Measurements from ENCODE around the gene ZNF682. TPM values are rescaled to one million over a fixed set of nuclear protein-coding genes. Genes with fewer than 3 reads are reported as not detected.

Gene ZNF682
- total and polyA plus RNA-seq, 2 of the 8 experiments (the other 6 are each of a cell fraction or from before 2014, with no cell fraction given) = 4.3 to 27.5 TPM

DNA sequence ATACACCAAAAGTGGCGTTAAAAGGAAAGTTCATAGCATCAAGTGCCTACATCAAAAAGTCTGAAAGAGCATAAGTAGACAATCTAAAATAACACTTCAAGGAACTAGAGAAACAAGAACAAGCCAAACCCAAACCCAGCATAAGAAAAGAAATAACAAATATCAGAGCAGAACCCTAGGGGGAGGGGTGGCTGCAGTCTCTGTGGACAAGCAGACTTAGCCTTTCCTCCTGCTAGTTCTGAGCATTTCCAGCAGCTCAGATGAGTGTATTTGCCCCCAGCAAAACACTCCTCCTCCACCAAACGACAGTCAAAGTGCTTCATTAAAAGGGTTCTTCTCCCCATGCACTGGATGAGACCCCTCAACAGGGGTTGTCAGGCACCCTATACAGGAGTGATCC is 31.4 kb upstream of the ZNF682 start:
- Histone ChIP-seq H2BK15ac (ENCODE audit: low read length) (no peak overlapping the region), H3K27ac (ENCODE audit: low read depth, low read length) (no peak overlapping the region), H3K79me1 (ENCODE audit: low read depth, low read length) (no peaks in the 10 kb centered on the region), H2BK5ac (ENCODE audit: low read depth, low read length) (peak overlapping the region; percentile 68; the same call in 1 of the 2 replicates), H4K91ac (replicated peaks; ENCODE audit: insufficient read length, low read length) (peak overlapping the region; percentile 22), H3K56ac (replicated peaks; ENCODE audit: insufficient read length, low read depth, low read length) (no peak overlapping the region), H2BK20ac (ENCODE audit: low read length) (peak overlapping the region; percentile 91), H4K20me1 (replicated peaks in 1 of 2; ENCODE audit: control insufficient read depth in 1 of 2, insufficient read depth in 2 of 2, low read length in 2 of 2) (no peaks in the 10 kb centered on the region), H3K27me3 (replicated peaks in 1 of 4; ENCODE audit: control insufficient read depth in 3 of 4, extremely low read depth in 1 of 4, insufficient read depth in 3 of 4, low read length in 3 of 4) (no peaks in the 10 kb centered on the region), H2BK12ac (ENCODE audit: low read depth, low read length) (peak overlapping the region; percentile 86; the same call in 1 of the 2 replicates), H3K9ac (replicated peaks in 1 of 4; ENCODE audit: extremely low read depth in 1 of 4, low read depth in 3 of 4, low read length in 3 of 4) (no peak overlapping the region), H3K23ac (ENCODE audit: insufficient read length) (no peak overlapping the region), H3K4me3 (ENCODE audit: extremely low read depth in 1 of 4, insufficient read depth in 2 of 4, low read depth in 3 of 4, low read length in 4 of 4) (no peak overlapping the region), H2AK5ac (ENCODE audit: low read depth, low read length) (peak overlapping the region; percentile 39; the same call in 1 of the 2 replicates), H4K8ac (ENCODE audit: extremely low read depth, insufficient read depth, low read length) (no peak overlapping the region), H3K18ac (ENCODE audit: extremely low read depth, low read length) (no peak overlapping the region; the same call in 1 of the 2 replicates), H2BK120ac (replicated peaks; ENCODE audit: low read depth, low read length) (no peak overlapping the region), H3K14ac (ENCODE audit: insufficient read length) (no peak overlapping the region), H3K9me3 (ENCODE audit: insufficient read depth in 2 of 2, low read depth in 1 of 2, low read length in 1 of 2) (peaks cover under 1 to 3% of the 10 kb centered on the region in 2 experiments; a peak in 1 of 4 replicates), H4K5ac (ENCODE audit: insufficient read length, low read depth, low read length) (no peak overlapping the region), H3K23me2 (ENCODE audit: low read depth, low read length) (no peaks in the 10 kb centered on the region), H3K4me1 (replicated peaks in 1 of 4; ENCODE audit: control insufficient read depth in 3 of 4, insufficient read depth in 4 of 4, low read length in 3 of 4) (peaks cover 2 to 20% (median 12%) of the 10 kb centered on the region in 4 experiments), H3K4ac (replicated peaks; ENCODE audit: insufficient read length, low read depth, low read length) (no peak overlapping the region), H3K4me2 (ENCODE audit: insufficient read depth in 1 of 2, low read depth in 2 of 2, low read length in 2 of 2) (no peak overlapping the region), H3K79me2 (ENCODE audit: control insufficient read depth in 1 of 2, insufficient read depth in 2 of 2, low read length in 2 of 2) (no peaks in the 10 kb centered on the region), H3K36me3 (ENCODE audit: control insufficient read depth in 2 of 4, insufficient read depth in 4 of 4, low read length in 3 of 4) (no peaks in the 10 kb centered on the region), H2AFZ (ENCODE audit: low read length) (no peak overlapping the region)
- 90% methylated on average over 2 of the region's 2 CpGs; no CpG with 5 or more reads in 1 of the 2 experiments for WGBS, 2 experiments (ENCODE audit: extremely low coverage in 1 of 2, insufficient coverage in 1 of 2, insufficient read length in 1 of 2, insufficient replicate concordance in 2 of 2, low coverage in 1 of 2, low lambda C conversion rate in 2 of 2, missing lambda C conversion rate in 1 of 2)
- POLR2A ChIA-PET (ENCODE audit: partially characterized antibody) = interaction anchor here (0.6 to 5.4 kb wide), 2 partner anchors 18 to 304 kb away, joined by 4 to 56 read pairs; no protein-coding TSS in a partner anchor
- FAIRE-seq (peak; percentile 76), DNase-seq (ENCODE audit: low read depth in 1 of 2, low spot score in 2 of 2) (no peak)
- no peak for TF ChIP-seq RNF2 (IDR thresholded peaks at IDR 0.05; ENCODE audit: borderline replicate concordance, low read depth, low read length, missing control alignments, poor library complexity, severe bottlenecking)
- TF ChIP-seq MAX (IDR thresholded peaks at IDR 0.05) = no peak
- TF ChIP-seq ATF2 (IDR thresholded peaks at IDR 0.05; ENCODE audit: low read length) = no peak
- no peak for TF ChIP-seq SP4 (IDR thresholded peaks at IDR 0.05; ENCODE audit: low read length)
- TF ChIP-seq CREB1 (IDR thresholded peaks at IDR 0.05) = no peak
- no peak for TF ChIP-seq RFX5 (IDR thresholded peaks at IDR 0.05; ENCODE audit: borderline replicate concordance, low read depth, low read length)
- TF ChIP-seq POLR2AphosphoS5 (IDR thresholded peaks at IDR 0.05; ENCODE audit: low read depth, low read length) = no peak
- no peak for TF ChIP-seq FOSL1 (IDR thresholded peaks at IDR 0.05; ENCODE audit: insufficient read depth, low read depth, low read length)
- no peak for TF ChIP-seq ASH2L (IDR thresholded peaks at IDR 0.05; ENCODE audit: low read length)
- no peak for TF ChIP-seq RAD21 (IDR thresholded peaks at IDR 0.05 in 1 of 2, conservative IDR thresholded peaks at IDR 0.05 in 1 of 2; ENCODE audit: low read depth in 2 of 2, low read length in 2 of 2)
- no peak for TF ChIP-seq JUND (IDR thresholded peaks at IDR 0.05; ENCODE audit: low read length)
- CTCF ChIA-PET (ENCODE audit: partially characterized antibody) = interaction anchor here (1.3 kb wide), 1 partner anchor 73 kb away, joined by 3 read pairs; no protein-coding TSS in a partner anchor
